Activated CD4-positive, alpha-beta T cell treated with anti-CD3 and anti-CD28 coated beads, Interleukin-2, amount 10 ng/mL, durations not matched to agents 24 days and 14 days (primary cell): Measurements from ENCODE around the gene WDR73. TPM values are rescaled to one million over a fixed set of nuclear protein-coding genes. Genes with fewer than 3 reads are reported as not detected.

Experiments used
- DNase-seq: peaks from one replicate; pipeline ENCODE4 v3.0.0; 2022
- H3K27ac Mint-ChIP-seq: one replicate; pipeline ENCODE4 v1.8.0; 2022; ENCODE audit warnings: mild to moderate bottlenecking, mixed read lengths
- H3K27me3 Mint-ChIP-seq: one replicate; pipeline ENCODE4 v1.8.0; 2022; ENCODE audit warnings: mixed read lengths
- H3K36me3 Mint-ChIP-seq: one replicate; pipeline ENCODE4 v1.8.0; 2022; ENCODE audit warnings: low read depth, mild to moderate bottlenecking, mixed read lengths
- H3K4me1 Mint-ChIP-seq: one replicate; pipeline ENCODE4 v1.8.0; 2021; ENCODE audit warnings: mixed read lengths
- H3K4me3 Mint-ChIP-seq: one replicate; pipeline ENCODE4 v1.8.0; 2022; ENCODE audit warnings: mild to moderate bottlenecking, moderate library complexity, mixed read lengths
- H3K9me3 Mint-ChIP-seq: one replicate; pipeline ENCODE4 v1.8.0; 2021; ENCODE audit warnings: mixed read lengths
- intact Hi-C: fragments of 100-400 bp; cut with micrococcal nuclease; formaldehyde crosslinking; loops from one replicate; pipeline ENCODE4 v1.15.1; 2023
- total RNA-seq: library from RNA; stranded (reverse); gene quantifications from 2 replicates; pipeline ENCODE4 v1.2.3, GENCODE V29; 2022

The WDR73 gene
- total RNA-seq, 1 donor from 2014 or later, result 28.0 TPM

DNA sequence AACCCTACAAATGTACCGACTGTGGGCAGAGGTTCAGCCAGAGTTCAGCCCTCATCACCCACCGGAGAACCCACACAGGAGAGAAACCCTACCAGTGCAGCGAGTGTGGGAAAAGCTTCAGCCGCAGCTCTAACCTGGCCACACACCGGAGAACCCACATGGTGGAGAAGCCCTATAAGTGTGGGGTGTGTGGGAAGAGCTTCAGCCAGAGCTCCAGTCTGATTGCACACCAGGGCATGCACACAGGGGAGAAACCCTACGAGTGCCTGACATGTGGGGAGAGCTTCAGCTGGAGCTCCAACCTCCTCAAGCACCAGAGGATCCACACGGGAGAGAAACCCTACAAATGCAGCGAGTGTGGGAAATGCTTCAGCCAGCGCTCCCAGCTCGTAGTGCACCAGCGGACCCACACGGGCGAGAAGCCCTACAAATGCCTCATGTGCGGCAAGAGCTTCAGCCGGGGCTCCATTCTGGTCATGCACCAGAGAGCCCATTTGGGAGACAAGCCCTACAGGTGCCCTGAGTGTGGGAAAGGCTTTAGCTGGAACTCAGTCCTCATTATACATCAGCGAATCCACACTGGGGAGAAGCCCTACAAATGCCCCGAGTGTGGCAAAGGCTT is 32.6 kb downstream of the WDR73 start:
- intact Hi-C loops, result no loop called here
- no peak for DNase-seq
- no peaks in the 10 kb centered on the region for H3K27me3 Mint-ChIP-seq
- peaks cover 47% of the 10 kb centered on the region for H3K36me3 Mint-ChIP-seq
- no peaks in the 10 kb centered on the region for H3K4me1 Mint-ChIP-seq
- H3K4me3 Mint-ChIP-seq, result no peak overlapping the region
- peaks cover 19% of the 10 kb centered on the region for H3K9me3 Mint-ChIP-seq
- H3K27ac Mint-ChIP-seq, result no peak overlapping the region

DNA sequence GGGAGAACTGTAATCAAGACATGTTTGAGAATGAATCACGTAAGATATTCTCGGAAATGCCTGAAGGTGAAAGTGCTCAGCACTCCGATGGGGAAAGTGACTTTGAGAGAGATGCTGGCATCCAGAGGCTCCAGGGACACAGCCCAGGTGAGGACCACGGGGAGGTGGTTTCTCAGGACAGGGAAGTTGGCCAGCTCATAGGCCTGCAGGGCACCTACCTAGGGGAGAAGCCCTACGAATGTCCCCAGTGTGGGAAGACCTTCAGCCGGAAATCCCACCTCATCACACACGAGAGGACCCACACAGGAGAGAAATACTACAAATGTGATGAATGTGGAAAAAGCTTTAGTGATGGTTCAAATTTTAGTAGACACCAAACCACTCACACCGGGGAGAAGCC is 33.5 kb downstream of the WDR73 start:
- intact Hi-C loops, result no loop called here
- peaks cover 50% of the 10 kb centered on the region for H3K36me3 Mint-ChIP-seq
- DNase-seq, result no peak
- no peak overlapping the region for H3K27ac Mint-ChIP-seq
- no peak overlapping the region for H3K4me3 Mint-ChIP-seq
- H3K27me3 Mint-ChIP-seq, result no peaks in the 10 kb centered on the region
- peaks cover under 1% of the 10 kb centered on the region for H3K4me1 Mint-ChIP-seq
- peaks cover 19% of the 10 kb centered on the region for H3K9me3 Mint-ChIP-seq

DNA sequence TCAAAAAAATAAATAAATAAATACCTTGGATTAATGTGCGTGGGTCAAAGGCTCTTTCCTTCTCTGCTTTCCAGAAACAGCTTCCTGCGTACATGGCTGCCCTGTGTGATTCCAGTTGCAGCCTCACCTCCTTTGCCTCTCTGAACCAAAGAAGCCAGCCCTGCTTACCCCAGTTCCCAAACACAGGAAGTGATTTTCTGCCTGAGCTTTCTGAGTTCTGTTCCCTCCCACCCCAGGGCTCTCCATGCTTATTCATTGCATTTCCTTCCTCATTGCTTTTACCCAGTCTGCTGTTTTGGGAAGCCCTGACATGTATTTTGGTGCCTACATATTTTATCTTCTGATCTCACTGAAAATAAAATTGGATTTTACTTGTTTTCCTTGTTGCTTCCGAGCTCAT is 37.8 kb downstream of the WDR73 start:
- H3K9me3 Mint-ChIP-seq, result peaks cover 13% of the 10 kb centered on the region
- intact Hi-C loops, result no loop called here
- no peak overlapping the region for H3K27ac Mint-ChIP-seq
- no peak for DNase-seq
- no peak overlapping the region for H3K4me3 Mint-ChIP-seq
- H3K4me1 Mint-ChIP-seq, result peaks cover 2% of the 10 kb centered on the region
- no peaks in the 10 kb centered on the region for H3K27me3 Mint-ChIP-seq
- peaks cover 20% of the 10 kb centered on the region for H3K36me3 Mint-ChIP-seq

DNA sequence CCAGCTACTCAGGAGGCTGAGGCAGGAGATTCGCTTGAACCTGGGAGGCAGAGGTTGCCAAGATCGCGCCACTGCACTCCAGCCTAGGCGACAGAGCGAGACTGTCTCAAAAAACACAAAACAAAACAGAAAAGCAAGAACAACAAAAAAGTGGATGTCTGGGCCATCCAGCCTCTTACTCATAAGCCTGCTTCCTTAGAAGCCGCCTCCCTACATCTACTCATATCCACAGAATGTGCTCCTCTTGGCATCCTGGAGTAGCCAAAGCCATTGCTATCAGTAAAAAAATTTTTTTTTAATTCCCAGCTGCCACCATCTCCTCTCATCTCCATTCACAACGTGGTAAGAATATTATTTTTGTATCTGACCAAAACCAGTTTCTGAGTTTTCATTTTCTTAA is 42.5 kb downstream of the WDR73 start:
- Mint-ChIP-seq H3K9me3 (no peaks in the 10 kb centered on the region), H3K4me1 (peaks cover 2% of the 10 kb centered on the region), H3K4me3 (no peak overlapping the region), H3K36me3 (peaks cover 10% of the 10 kb centered on the region), H3K27me3 (no peaks in the 10 kb centered on the region), H3K27ac (no peak overlapping the region)
- no peak for DNase-seq
- intact Hi-C loops, result no loop called here

DNA sequence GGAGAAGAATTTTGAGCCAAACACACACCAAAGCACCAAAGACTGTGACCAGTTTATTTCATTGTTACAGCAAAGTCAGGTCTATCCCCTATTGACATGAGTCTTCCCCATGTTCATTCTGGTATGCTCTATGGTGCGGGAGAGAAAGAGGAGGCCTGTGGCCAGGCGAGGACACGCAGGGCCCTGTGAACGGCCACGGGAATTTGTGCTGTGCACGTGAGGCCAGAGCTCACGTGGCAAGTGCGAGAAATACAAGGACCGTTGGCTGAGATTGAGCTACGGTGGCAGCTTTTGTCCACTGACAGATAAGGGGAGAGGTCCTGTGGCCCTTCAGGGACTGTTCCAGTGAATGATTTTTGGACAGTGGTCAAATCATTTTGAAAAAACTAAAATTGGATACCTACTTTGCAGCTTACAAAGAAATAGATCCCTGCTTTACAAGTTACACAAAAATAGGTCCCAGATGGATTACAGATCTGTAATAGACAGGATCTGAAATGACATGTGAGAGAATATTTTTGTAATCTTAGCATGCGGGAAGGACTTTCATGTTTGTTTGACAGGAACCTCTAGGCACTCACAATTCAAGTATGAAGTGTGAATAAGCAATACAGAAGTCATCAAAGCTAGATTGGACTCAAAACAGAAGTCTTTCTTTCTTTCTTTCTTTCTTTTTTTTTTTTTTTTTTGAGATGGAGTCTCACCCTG is 44.1 kb downstream of the WDR73 start:
- no peaks in the 10 kb centered on the region for H3K27me3 Mint-ChIP-seq
- no peak overlapping the region for H3K27ac Mint-ChIP-seq
- H3K4me3 Mint-ChIP-seq, result no peak overlapping the region
- H3K9me3 Mint-ChIP-seq, result no peaks in the 10 kb centered on the region
- DNase-seq, result no peak
- intact Hi-C loops, result no loop called here
- peaks cover 10% of the 10 kb centered on the region for H3K4me1 Mint-ChIP-seq
- peaks cover 13% of the 10 kb centered on the region for H3K36me3 Mint-ChIP-seq

DNA sequence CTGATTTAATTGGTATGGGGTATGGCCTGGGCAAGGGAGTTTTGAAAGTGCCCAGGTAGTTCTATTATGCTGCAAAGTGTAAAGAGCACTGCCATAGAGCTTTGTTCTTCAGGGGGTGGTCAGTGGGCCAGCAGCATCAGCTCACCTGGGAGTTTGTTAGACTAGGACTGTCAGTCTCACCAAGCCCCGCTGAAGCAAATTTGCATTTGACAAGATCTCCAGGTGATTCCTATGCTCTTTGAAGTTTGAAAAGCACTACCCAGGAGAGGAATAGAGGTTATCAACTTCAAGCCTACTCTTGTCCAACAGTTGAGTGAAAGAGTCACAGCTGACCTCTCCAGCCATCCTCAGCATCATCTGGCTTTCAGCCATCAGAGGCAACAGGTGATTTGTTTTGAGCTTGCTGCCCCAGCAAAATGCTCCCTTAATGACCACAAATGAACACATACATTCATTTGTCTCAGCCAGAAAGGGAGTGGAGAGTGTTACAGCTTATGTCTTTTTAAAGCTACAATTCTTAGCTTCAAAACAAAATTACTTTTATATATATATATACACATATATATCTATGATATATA is 45.3 kb downstream of the WDR73 start:
- no peak overlapping the region for H3K27ac Mint-ChIP-seq
- H3K27me3 Mint-ChIP-seq, result no peaks in the 10 kb centered on the region
- DNase-seq, result no peak
- H3K4me3 Mint-ChIP-seq, result no peak overlapping the region
- H3K4me1 Mint-ChIP-seq, result peaks cover 15% of the 10 kb centered on the region
- peaks cover 17% of the 10 kb centered on the region for H3K36me3 Mint-ChIP-seq
- no peaks in the 10 kb centered on the region for H3K9me3 Mint-ChIP-seq
- intact Hi-C loops, result no loop called here

DNA sequence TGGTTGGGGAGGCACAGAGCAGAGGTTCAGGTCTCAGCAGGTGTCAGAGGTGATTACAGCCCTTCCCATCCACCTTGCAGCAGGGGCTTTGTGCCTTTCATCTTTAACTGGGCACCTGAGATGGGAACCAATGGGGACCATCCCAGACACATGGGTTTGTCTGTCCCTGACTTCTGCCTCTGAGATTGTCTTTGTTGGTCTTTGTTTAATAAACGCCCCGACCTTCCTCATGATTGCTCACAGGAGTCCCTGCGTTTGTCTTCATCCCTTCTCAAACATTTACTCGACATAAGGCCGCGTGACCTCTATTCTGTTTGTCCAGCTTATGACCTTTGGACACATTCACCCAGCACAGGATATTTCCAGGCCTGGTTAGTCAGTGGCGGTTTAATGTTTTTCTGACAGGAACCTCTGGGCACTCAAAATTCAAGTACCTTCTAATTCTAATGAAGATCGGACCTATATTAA is 47.4 kb downstream of the WDR73 start:
- Mint-ChIP-seq H3K4me3 (no peak overlapping the region), H3K9me3 (no peaks in the 10 kb centered on the region), H3K4me1 (peaks cover 17% of the 10 kb centered on the region), H3K27me3 (no peaks in the 10 kb centered on the region), H3K36me3 (peaks cover 17% of the 10 kb centered on the region), H3K27ac (no peak overlapping the region)
- no peak for DNase-seq
- intact Hi-C loops, result no loop called here

DNA sequence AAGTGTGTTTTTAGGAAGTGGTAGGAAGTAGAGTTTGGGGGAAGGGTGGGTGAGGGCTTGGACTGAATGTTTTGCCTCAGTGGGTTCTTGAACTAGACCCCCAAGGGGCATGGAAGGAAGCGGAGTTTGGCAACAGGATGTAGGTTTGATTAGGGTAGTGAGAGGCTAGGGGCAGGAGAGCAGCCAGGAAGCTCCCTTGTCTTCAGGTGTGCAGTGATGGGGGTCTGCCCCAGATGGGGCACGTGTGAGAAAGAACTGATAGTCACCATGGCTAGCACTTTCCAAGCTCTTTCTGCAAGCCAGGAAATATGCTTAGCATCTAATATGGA is 48.6 kb downstream of the WDR73 start:
- no peak overlapping the region for H3K4me3 Mint-ChIP-seq
- DNase-seq, result no peak
- intact Hi-C loops, result no loop called here
- H3K36me3 Mint-ChIP-seq, result peaks cover 17% of the 10 kb centered on the region
- peaks cover 20% of the 10 kb centered on the region for H3K4me1 Mint-ChIP-seq
- H3K27ac Mint-ChIP-seq, result peak overlapping the region; percentile 73
- no peaks in the 10 kb centered on the region for H3K9me3 Mint-ChIP-seq
- H3K27me3 Mint-ChIP-seq, result no peaks in the 10 kb centered on the region

DNA sequence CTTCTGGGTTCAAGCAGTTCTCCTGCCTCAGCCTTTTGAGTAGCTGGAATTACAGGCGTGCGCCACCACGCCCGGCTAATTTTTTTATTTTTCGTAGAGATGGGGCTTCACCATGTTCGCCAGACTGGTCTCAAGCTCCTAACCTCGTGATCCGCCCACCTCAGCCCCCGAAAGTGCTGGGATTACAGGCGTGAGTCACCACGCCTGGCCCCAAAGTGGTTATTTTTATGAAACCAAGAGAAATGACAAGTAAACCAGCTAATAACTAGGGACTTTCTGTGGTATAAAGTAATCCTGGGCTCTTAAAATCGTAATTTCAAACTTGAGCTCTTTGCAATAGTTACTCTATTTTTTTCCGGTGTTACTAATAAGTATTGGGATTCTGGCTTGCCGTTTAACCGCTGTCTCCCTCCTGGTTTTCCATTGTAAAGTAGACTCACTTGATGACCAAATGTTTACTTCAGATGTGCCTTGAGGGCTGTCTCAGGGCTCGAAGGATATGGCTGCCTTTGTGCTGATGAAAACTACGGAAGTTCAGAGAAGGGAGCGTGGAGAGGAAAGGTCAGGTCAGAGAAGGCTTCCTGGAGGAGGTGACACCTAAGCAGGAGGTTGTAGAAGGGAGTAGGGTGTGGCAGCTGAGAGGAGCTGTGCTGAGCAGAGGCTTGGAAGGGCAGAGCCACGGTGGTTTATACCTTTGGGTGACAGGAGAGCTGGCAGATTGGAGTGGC is 49.1 kb downstream of the WDR73 start:
- H3K9me3 Mint-ChIP-seq, result no peaks in the 10 kb centered on the region
- intact Hi-C loops, result no loop called here
- DNase-seq, result no peak
- H3K27ac Mint-ChIP-seq, result peak overlapping the region; percentile 73
- peak overlapping the region; percentile 5 for H3K4me3 Mint-ChIP-seq
- H3K4me1 Mint-ChIP-seq, result peaks cover 24% of the 10 kb centered on the region
- H3K27me3 Mint-ChIP-seq, result no peaks in the 10 kb centered on the region
- peaks cover 17% of the 10 kb centered on the region for H3K36me3 Mint-ChIP-seq

DNA sequence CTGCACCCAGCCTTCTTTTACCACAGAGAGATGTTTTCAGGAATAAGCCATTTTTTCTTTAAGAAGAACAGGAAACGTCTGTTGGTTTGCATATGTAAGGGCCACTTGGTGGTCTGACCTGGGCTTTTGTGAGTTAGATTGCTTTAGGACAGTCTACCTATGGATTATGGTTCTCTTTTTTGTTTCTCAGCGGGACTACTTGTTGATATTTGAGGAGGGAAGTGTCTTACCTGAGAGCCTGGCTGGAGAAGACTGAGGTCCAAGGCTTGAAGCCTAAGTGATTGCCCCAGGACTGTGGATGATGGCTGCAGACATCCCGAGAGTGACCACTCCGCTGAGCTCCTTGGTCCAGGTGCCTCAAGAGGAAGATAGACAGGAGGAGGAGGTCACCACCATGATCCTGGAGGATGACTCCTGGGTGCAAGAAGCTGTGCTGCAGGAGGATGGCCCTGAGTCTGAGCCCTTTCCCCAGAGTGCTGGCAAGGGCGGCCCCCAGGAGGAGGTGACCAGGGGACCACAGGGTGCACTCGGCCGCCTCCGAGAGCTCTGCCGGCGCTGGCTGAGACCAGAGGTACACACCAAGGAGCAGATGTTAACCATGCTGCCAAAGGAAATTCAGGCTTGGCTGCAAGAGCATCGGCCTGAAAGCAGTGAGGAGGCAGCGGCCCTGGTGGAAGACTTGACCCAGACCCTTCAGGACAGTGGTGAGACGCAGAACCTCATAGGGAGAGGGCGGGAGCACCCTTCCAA is 50.3 kb downstream of the WDR73 start:
- Mint-ChIP-seq H3K4me3 (no peak overlapping the region), H3K4me1 (peaks cover 35% of the 10 kb centered on the region), H3K27ac (no peak overlapping the region), H3K27me3 (no peaks in the 10 kb centered on the region), H3K36me3 (peaks cover 17% of the 10 kb centered on the region), H3K9me3 (no peaks in the 10 kb centered on the region)
- intact Hi-C loops, result no loop called here
- DNase-seq, result no peak

DNA sequence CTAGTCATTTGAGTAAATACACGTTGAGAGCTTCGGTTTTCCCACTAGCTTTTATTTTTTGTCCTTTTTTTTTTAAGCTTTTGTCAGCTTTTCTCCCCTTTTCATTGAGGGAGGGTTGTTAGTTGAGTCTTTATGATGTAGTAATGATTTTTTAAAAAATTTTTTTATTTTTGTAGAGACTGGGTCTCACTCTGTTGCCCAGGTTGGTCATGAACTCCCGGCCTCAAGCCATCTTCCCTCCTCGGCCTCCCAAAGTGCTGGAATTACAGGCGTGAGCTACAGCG is 52.6 kb downstream of the WDR73 start:
- no peaks in the 10 kb centered on the region for H3K27me3 Mint-ChIP-seq
- intact Hi-C loops, result loop anchor here (2.0 kb wide), 1 partner anchor 115 kb away; the partner anchor contains the start of gene SEC11A
- no peaks in the 10 kb centered on the region for H3K9me3 Mint-ChIP-seq
- DNase-seq, result no peak
- H3K36me3 Mint-ChIP-seq, result peaks cover 11% of the 10 kb centered on the region
- H3K4me1 Mint-ChIP-seq, result peaks cover 50% of the 10 kb centered on the region
- peak overlapping the region; percentile 96 for H3K4me3 Mint-ChIP-seq
- peak overlapping the region; percentile 68 for H3K27ac Mint-ChIP-seq

DNA sequence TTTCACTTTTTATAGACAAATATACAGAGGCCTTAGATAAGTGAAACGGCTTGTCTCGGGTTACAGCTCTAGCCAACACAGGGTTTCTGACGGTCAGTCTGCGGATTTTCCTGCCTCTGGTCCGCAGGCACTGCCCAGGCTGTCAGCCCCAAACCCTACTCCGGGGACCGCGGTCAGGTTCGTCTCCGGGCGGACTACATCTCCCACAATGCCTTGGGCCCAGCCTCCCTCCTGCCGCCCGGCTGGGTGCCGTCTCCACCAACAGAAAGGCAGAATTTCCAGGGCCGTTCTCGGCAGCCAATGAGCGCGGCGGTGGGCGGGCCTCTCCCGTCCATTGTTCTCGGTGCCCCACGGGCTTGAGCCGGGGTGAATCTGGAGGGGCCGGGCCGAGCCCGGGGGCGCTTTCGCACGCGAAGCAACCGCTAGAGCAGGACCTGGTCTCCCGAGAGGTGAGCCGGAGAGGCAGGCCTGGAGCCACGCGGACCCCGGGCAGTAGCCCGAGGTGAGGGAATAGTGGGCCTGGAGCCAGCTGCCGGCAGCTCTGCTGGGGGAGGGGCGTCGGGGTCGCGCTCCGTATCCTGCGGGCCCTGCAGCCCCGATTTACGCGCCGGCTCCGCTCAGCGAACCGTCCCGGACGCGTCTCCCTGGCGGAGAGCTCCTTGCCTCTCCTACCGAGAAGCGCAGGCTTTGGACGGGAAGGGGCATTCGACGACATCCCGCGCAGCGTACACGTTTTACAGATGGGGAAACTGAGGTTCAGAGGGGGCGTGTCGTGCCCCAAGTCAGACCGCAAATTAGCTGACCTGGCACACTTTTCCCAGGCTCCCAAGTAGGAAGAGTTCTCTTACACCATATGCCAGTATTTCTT is 53.2 kb downstream of the WDR73 start, which contains the start of gene ZSCAN2:
Gene ZSCAN2 (plus strand): TSS at position 323 of the 868 bp plus-strand sequence. CDS start 2,919 bp downstream, outside the sequence.
- H3K27me3 Mint-ChIP-seq, result no peaks in the 10 kb centered on the region
- no peaks in the 10 kb centered on the region for H3K9me3 Mint-ChIP-seq
- H3K4me3 Mint-ChIP-seq, result peak within 1 kb of the TSS; percentile 96
- intact Hi-C loops, result loop anchor here (1.0 to 2.0 kb wide), 3 partner anchors 30 to 116 kb away; partner anchors contain the start of genes SEC11A and WDR73
- peaks cover 10% of the 10 kb centered on the region for H3K36me3 Mint-ChIP-seq
- peak; percentile 98 for DNase-seq
- peak within 1 kb of the TSS; percentile 83 for H3K27ac Mint-ChIP-seq
- H3K4me1 Mint-ChIP-seq, result peaks cover 50% of the 10 kb centered on the region

DNA sequence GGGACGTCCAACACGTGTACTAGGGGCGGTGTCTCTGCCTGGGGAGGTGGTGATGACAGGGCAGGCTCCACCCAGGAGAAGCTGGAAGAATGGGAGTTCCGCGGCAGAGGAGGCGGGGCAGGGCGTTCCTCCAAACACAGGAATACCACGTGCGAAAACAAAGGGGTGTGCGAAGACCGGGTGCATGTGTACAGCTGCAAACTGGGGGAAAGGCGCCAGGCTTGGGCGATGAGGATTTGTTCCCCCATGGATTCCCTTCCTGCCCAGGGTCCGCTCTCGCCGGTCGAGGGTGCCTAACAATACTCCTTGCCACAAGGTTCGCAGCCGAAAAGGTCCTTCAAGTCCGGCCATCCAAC is 53.8 kb downstream of the WDR73 start:
- peaks cover 6% of the 10 kb centered on the region for H3K36me3 Mint-ChIP-seq
- H3K27me3 Mint-ChIP-seq, result no peaks in the 10 kb centered on the region
- H3K4me3 Mint-ChIP-seq, result peak overlapping the region; percentile 96
- intact Hi-C loops, result loop anchor here (1.0 to 2.0 kb wide), 3 partner anchors 31 to 116 kb away; partner anchors contain the start of genes SEC11A and WDR73
- H3K4me1 Mint-ChIP-seq, result peaks cover 43% of the 10 kb centered on the region
- H3K9me3 Mint-ChIP-seq, result no peaks in the 10 kb centered on the region
- DNase-seq, result peak; percentile 88
- peak overlapping the region; percentile 83 for H3K27ac Mint-ChIP-seq
